Regular cardiac myocyte (primary cell): ENCODE measurements around the gene MT2A. TPM values are rescaled to one million over a fixed set of nuclear protein-coding genes. Genes with fewer than 3 reads are reported as not detected.

Source experiments
- total RNA-seq: library from RNA; depleted of rRNA; stranded (reverse); fragments of >200 nt; gene quantifications from 2 replicates; pipeline ENCODE4 v1.2.3, GENCODE V29; 2014

The MT2A gene
- 190 and 238 TPM in 2 replicates for total RNA-seq

DNA sequence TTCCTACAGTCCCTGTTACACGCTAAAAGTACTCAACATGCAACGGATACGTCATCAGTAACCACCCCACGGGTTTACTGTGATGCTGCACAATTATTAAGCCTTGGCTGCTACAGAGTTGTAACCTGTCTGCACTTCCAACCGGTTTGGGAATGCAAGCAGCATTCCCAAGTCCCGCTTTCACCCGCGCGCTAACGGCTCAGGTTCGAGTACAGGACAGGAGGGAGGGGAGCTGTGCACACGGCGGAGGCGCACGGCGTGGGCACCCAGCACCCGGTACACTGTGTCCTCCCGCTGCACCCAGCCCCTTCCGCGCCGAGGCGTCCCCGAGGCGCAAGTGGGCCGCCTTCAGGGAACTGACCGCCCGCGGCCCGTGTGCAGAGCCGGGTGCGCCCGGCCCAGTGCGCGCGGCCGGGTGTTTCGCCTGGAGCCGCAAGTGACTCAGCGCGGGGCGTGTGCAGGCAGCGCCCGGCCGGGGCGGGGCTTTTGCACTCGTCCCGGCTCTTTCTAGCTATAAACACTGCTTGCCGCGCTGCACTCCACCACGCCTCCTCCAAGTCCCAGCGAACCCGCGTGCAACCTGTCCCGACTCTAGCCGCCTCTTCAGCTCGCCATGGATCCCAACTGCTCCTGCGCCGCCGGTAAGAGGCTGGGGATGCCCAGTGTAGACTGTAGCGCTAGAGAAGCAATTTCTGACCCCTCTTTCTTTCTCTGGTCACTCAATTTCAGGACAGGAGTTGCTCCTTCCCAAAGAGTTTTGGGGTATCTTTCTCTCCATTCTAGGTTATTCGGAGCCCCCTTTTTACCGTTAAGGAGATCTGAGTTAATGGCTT, at the start of gene MT2A:
TSS of gene MT2A (plus strand) at position 542 of the 833 bp plus-strand sequence. CDS start at position 614, 72 bp downstream.

DNA sequence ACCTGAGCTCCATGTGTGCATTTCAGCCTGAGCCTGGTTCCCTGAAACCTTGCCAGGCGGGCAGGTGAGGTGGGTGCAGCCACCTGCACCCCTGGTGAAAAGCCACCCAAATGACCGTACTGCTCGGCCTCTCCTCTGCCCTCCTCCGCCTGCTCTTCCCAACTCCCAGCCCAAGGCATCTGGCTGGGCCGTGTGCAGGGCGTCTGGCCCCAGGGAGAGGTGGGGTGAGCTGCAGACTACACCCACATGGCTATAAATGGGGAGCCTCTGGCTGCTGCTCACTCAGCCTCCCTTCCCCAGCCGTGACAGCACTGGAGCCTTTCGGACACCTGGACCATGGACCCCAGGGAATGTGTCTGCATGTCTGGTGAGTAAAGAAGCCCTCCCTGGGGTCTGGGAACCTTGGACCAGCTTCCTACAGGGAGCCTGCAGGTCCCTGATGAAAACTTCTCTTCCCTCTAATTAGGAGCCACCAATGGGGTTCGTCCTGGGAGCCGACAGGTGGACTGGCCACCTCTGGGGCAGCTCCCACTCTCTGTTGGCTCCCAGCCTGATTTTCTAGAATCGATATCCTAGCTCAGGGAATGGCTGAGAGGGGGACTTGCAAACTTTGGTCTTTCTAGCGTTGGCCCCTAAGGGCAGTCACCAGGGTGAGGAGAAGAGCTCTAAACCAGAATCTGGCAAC, 43.4 kb upstream of the MT2A start, which contains the start of gene MT4:
TSS of gene MT4 (plus strand) at position 281 of the 685 bp plus-strand sequence. CDS start at position 337, 56 bp downstream.

DNA sequence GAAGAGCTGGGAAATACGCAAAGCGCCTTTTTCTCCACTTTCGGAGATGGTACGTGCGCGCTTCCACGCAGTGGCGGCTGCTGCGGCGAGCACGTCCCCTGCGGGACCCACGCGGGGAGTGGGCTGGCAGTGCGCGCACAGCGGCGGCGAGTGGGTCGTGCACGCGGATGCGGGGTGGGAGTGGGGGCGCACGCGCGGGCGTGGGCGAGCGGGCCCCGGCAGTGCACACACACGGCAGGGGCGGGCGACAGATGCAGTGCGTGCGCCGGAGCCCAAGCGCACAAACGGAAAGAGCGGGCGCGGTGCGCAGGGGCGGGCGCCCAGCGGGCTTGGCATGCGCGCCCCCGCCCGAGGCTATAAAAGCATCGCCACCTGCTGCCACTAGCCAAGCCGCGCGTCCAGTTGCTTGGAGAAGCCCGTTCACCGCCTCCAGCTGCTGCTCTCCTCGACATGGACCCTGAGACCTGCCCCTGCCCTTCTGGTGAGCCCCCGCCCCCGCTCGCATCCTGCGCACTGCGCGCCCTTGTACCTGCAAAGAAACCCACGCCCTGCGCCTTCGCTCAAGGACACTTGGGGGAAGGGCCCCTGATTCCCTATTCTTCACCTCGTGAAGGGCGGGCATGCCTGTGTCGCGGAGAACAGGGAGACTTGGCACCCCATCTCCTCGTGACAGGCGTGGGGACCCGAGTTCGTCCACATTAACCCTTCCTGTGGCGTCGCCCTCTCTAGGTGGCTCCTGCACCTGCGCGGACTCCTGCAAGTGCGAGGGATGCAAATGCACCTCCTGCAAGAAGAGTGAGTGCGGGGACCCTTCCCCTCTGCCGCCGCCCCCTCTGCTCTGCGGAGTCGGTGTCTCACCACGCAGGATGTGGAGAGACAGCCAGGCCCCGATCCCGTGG, 19.0 kb upstream of the MT2A start, which contains the start of gene MT3:
TSS of gene MT3 (plus strand) at position 388 of the 899 bp plus-strand sequence. CDS start at position 451, 63 bp downstream.

DNA sequence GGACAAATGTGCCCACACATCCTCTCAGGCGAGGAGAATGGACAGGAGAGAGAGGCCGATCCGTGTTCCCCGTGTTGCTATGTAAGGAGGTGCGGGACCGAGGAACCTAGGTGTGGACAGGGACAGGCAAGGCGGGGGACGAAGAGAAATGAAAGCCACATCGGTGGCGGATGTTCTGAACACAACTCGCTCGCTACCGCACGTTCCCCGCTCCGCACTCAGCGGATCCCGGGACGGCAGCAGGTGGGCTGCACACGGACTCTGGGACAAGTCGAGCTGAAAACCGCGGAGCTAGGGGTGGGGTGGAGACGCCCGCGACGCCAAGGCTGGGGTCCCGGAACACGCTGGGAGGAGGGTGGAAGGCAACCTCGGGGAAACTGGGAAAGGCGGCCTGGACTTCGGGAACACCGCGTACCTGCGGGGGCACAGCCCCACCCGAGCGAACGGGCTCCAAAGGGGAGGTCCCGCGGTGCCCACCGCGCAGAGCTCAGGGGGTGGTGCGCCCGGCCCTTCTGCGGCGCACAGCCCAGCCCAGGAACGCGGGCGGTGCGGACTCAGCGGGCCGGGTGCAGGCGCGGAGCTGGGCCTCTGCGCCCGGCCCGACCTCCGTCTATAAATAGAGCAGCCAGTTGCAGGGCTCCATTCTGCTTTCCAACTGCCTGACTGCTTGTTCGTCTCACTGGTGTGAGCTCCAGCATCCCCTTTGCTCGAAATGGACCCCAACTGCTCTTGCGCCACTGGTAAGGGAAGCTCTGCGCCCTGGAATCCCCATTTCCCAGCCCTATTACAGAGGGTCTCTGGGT, 17.0 kb downstream of the MT2A start, which contains the start of gene MT1E:
TSS of gene MT1E (plus strand) at position 642 of the 803 bp plus-strand sequence. CDS start at position 713, 71 bp downstream.

DNA sequence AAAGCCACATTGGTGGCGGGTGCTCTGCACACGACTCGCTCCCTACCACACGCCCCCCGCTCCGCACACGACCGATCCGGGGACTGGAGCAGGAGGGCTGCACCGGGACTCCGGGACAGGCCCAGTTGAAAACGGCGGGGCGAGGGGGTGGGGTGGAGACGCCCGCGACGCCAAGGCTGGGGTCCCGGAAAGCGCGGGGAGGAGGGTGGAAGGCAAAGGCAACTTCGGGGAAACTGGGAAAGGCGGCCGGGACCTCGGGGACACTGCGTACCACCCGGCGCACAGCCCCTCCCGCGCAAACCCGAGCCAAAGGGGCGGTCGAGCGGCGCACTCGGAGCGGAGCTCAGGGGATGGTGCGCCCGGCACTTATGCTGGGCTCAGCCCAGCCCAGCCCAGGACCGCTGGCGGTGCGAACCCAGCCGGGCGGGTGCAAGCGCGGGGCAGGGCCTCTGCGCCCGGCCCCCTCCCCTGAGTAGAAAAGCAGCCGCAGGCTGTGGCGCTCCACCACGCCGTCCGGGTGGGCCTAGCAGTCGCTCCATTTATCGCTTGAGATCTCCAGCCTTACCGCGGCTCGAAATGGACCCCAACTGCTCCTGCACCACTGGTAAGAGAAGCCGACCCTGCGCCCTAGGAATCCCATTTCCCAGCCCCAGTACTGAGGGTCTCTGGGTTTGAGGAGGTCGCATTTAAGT, 23.9 kb downstream of the MT2A start, which contains the start of gene MT1M:
TSS of gene MT1M (plus strand) at position 504 of the 692 bp plus-strand sequence. CDS start at position 577, 73 bp downstream.

DNA sequence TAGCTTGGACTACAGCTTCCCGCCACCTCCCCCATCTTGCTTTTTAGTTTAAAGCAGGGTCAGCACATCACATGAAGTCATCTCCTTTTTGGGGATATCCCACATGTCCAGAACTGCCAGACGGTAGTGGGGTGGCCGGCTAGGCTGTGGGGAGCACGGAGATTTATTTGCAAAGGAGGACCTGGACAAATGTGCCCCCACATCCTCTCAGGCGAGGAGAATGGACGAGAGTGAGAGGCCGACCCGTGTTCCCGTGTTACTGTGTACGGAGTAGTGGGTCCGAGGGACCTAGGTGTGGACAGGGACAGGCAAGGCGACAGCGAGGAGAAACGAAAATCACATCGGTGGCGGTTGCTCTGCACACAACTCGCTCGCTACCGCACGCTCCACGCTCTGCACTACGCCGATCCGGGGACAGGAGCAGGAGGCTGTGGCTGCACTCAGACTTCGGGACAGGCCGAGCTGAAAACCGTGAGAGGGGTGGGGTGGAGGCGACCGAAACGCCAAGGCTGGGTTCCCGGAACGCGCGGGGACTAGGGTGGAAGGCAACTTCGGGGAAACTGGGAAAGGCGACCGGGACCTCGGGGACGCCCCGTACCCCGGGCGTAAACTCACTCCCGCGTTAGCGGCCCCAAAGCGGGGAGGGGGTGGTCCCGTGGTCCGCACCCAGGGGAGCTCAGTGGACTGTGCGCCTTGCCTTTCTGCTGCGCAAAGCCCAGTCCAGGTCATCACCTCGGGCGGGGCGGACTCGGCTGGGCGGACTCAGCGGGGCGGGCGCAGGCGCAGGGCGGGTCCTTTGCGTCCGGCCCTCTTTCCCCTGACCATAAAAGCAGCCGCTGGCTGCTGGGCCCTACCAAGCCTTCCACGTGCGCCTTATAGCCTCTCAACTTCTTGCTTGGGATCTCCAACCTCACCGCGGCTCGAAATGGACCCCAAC, 29.7 kb downstream of the MT2A start, which contains the start of gene MT1A:
TSS of gene MT1A (plus strand) at position 853 of the 937 bp plus-strand sequence. CDS start at position 926, 73 bp downstream.

DNA sequence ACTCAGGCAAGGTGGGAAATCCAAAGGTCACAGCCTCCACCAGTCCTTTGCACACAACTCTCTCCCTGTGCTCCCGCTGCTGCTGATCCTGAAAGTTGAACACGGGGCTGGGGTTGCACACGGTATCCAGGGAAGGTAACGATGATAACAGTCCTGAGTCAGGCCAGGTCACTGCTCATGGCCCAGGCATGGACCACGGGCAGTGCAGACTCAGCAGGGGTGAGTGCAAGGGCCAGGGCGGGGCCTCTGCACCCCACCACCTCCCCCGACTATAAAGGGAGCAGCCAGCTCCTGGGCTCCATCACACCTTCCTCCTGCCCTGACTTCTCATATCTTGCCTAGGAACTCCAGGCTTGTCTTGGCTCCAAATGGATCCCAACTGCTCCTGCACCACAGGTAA, 43.2 kb downstream of the MT2A start, which contains the start of gene MT1B:
TSS of gene MT1B (plus strand) at position 301 of the 400 bp plus-strand sequence. CDS start at position 369, 68 bp downstream.

DNA sequence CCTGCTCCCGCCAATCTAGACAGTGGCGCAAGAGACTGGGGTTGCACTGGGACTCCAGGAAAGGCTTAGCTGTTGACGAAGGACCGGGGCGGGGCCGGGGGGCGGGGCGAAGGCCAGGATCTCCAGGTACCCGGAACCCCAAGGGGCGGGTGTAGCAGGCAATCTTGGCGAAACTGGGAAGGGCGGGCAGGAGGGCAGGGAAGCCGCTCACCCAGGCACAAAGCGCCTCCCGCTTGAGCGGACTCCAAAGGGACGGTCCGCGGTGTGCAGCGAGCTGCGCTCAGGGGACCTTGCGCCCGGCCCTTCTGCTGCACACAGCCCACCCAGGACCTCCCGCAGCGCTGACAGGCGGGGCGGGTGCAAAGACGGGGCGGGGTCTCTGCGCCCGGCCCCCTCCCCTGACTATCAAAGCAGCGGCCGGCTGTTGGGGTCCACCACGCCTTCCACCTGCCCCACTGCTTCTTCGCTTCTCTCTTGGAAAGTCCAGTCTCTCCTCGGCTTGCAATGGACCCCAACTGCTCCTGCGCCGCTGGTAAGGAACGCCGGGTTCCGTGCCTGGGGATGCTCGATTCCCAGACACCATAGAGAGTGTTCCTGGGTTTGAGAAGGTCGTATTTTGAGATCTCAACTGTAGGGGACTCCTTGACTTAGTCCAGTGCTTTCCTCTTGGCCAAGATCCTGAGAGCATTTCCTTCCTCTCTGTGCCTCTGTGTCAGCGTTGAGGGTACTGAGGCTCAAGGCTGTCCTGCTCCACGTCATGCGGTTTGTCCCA, 49.4 kb downstream of the MT2A start, which contains the start of gene MT1F:
TSS of gene MT1F (plus strand) at position 405 of the 772 bp plus-strand sequence. CDS start at position 505, 100 bp downstream.

Other genes starting within 250 kb of the MT2A start
- gene AMFR, start 183.0 kb upstream of the MT2A start, total RNA-seq, result 291 and 426 TPM in 2 replicates
- 57.5 and 92.6 TPM in 2 replicates for gene NUDT21, start 157.3 kb upstream of the MT2A start, total RNA-seq
- 82.9 and 83.8 TPM in 2 replicates for gene OGFOD1, start 157.0 kb upstream of the MT2A start, total RNA-seq
- 35.5 and 75.0 TPM in 2 replicates for gene BBS2, start 88.6 kb upstream of the MT2A start, total RNA-seq
- not detected in 2 replicates for gene MT4, start 43.5 kb upstream of the MT2A start, total RNA-seq
- 0.56 TPM in 1 of 2 replicates, not detected in the other for gene MT3, start 19.1 kb upstream of the MT2A start, total RNA-seq
- 244 and 365 TPM in 2 replicates for gene MT1E, start 17.2 kb downstream of the MT2A start, total RNA-seq
- 2.5 and 5.9 TPM in 2 replicates for gene MT1M, start 24.1 kb downstream of the MT2A start, total RNA-seq
- gene MT1A, start 30.1 kb downstream of the MT2A start, total RNA-seq, result 3.9 and 8.8 TPM in 2 replicates
- not detected in 2 replicates for gene MT1B, start 43.3 kb downstream of the MT2A start, total RNA-seq
- gene MT1F, start 49.4 kb downstream of the MT2A start, total RNA-seq, result 0.56 and 0.96 TPM in 2 replicates
- 0.56 and 1.5 TPM in 2 replicates for gene MT1G, start 59.5 kb downstream of the MT2A start, total RNA-seq
- gene MT1H, start 61.2 kb downstream of the MT2A start, total RNA-seq, result 0.77 TPM in 1 of 2 replicates, not detected in the other
- 154 and 161 TPM in 2 replicates for gene MT1X, start 73.9 kb downstream of the MT2A start, total RNA-seq
- gene NUP93, start 121.5 kb downstream of the MT2A start, total RNA-seq, result 40.3 and 91.1 TPM in 2 replicates